GM13977 (cell line): Measurements from ENCODE around the gene TFAP2E.

Experiments used
- DNase-seq: peaks from one replicate; pipeline ENCODE4 v3.0.0; 2012; ENCODE audit warnings: low spot score
- in situ Hi-C: fragments of 300-500 bp; cut with MboI; formaldehyde crosslinking; loops from one replicate; pipeline ENCODE4 v1.12.0; 2022; ENCODE audit warnings: low sequenced_read_pairs, low pct_unique_long_range_greater_than_20kb, mixed read lengths, inconsistent platforms; ENCODE audit not compliant: unreplicated experiment
- TF ChIP-seq, protein P1 (sequence below): IDR thresholded peaks from 2 replicates; pipeline ENCODE4 v1.5.1; 2012; ENCODE audit warnings: mild to moderate bottlenecking, control low read depth; ENCODE audit not compliant: insufficient read depth; ENCODE audit errors: extremely low read depth, missing control alignments

Gene TFAP2E

DNA sequence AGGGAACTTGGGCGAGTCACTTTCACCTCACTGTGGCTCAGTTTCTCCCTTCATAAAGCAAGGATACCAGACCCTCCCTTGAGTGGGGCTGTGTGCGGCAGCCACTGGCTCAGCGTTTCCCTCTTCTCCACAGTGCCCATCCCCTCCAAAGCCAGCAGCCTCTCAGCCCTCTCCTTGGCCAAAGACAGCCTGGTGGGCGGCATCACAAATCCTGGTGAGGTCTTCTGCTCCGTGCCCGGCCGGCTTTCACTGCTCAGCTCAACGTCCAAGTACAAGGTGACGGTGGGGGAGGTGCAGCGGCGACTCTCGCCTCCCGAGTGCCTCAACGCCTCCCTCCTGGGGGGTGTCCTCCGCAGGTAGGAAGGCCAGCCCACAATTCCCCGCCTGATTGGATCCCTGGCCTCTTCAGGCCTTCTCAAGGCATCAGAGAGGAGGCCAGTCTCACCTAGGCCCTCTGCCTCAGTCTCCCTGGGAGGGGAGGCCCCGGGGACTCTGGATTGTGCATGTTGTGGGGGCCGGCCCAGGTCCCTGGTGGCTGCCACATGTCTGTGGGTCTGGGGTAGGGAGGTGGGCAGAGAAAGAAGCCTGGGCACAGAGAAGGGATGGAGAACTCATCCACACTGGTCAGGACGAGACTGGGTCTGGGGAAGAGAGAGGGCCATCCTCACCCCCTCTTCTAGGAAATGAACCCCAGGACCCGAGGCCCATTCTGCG lies 15.2 kb downstream of the TFAP2E start:
- no peak for DNase-seq
- TF ChIP-seq, protein P1, sequence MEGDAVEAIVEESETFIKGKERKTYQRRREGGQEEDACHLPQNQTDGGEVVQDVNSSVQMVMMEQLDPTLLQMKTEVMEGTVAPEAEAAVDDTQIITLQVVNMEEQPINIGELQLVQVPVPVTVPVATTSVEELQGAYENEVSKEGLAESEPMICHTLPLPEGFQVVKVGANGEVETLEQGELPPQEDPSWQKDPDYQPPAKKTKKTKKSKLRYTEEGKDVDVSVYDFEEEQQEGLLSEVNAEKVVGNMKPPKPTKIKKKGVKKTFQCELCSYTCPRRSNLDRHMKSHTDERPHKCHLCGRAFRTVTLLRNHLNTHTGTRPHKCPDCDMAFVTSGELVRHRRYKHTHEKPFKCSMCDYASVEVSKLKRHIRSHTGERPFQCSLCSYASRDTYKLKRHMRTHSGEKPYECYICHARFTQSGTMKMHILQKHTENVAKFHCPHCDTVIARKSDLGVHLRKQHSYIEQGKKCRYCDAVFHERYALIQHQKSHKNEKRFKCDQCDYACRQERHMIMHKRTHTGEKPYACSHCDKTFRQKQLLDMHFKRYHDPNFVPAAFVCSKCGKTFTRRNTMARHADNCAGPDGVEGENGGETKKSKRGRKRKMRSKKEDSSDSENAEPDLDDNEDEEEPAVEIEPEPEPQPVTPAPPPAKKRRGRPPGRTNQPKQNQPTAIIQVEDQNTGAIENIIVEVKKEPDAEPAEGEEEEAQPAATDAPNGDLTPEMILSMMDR, result no peak
- in situ Hi-C loops, result no loop called here

DNA sequence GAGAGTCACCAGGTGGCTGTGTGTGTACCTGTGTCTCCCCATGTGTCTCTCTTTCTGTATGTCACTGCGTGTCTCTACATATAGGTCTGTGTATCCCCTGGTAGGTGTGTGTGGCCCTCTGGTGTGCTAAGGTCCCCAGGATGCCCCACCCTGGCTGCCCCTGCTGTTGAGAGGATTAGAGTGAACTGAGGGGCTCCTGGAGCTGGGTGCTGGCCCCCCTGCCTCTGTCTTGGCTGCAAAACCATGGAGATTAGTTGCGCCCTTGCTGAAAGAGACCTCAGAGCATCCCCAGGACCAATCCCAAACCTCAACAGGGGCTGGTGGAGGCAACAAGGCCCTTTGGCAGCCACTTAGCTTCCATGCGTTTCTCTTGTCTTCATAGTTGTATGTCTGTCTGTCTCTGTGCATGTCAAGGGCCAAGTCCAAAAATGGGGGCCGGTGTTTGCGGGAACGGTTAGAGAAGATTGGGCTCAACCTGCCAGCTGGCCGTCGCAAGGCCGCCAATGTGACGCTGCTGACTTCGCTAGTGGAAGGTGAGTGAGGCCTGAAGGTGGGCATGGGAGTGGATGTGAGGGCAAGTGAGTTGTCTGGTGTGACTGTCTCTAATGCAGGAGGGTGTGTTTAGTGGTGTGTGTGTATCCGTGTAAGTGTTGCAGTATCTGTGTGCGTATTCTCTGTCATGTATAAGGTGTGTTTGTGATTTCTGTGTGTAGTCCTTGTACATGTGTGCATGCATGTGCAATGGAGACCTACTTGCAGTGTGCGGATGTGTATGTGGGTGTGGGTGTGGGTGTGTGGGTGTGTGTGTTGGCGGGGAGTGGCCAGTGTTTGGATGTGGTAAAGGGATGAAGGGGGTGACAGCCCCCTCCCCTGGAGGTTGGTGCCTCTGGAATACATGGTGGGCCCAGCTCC lies 16.7 kb downstream of the TFAP2E start:
- in situ Hi-C loops, result no loop called here
- TF ChIP-seq, protein P1, result no peak
- DNase-seq, result no peak

DNA sequence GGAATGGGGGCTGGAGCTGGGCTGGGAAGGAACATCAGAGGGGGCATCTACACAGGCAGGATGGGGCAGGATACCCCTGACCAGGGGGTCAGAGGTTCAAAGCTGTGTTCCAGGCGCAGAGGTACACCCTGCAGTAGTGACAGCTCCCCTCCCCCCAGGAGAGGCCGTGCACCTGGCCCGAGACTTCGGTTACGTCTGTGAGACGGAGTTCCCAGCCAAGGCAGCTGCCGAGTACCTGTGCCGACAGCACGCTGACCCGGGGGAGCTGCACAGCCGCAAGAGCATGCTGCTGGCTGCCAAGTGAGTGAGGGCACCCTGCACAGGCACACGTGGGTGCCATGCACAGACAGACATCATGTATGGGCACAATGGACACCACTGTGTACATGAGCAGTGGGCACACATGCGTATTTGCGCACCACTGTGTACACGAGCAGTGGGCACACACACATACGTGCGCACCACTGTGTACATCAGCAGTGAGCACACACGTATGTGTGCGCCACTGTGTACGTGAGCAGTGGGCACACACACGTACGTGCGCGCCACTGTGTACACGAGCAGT lies 17.4 kb downstream of the TFAP2E start:
- DNase-seq, result no peak
- TF ChIP-seq, protein P1, result no peak

DNA sequence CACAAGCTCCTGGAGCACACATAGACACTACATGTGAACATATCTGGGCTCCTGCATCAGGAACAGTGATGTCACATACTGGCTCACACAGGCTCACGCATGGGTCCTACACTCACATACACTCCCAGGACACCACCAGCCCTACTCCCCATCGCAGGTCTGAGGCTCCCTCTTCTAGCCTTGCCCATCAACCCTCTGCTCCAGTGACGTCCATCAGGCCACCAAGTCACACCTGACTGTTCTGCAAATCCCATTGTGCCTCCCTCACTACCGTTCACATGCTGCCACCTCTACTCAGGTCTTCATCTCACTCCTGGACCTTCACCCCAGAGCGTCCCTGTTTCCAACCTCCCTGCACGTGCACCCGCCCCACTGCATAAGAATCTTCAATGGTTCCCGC lies 18.1 kb downstream of the TFAP2E start:
- TF ChIP-seq, protein P1, result no peak
- DNase-seq, result no peak
- in situ Hi-C loops, result no loop called here

More for the DNA sequence above, 17.4 kb downstream of the TFAP2E start:
- in situ Hi-C loops, result no loop called here

DNA sequence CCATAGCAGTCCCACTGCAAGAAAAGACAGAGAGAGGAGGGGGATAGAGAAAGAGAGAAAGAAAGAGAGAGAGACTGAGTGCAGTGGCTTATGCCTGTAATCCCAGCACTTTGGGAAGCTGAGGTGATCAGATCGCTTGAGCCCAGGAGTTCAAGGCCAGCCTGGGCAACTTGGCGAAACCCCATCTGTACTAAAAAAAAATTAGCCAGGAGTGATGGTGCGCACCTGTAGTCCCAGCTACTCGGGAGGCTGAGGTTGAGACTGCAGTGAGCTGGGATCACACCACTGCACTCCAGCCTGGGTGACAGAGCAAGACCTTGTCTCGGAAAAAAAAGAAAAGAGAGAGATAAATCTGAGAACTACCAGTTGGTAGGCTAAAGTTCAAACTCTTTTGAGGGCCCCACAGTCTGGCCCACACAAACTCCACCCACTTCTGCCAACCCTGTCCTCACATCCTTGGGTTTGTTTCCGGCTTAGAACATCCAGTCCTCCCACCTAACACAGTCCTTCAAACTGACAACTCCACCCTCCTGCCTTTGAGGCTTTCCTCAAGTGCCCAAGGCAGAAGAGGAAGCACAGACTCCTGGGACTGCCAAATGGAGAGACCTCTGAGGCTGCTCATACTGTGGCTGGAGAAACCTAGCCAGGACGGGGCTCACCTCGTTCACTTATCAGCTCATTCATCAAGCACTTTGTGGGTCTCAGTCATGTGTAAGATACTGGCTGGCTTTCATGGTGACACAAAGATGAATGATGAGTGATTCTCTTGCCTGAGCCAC lies 20.1 kb downstream of the TFAP2E start:
- no peak for DNase-seq
- in situ Hi-C loops, result no loop called here

More for the DNA sequence above, 20.1 kb downstream of the TFAP2E start:
- TF ChIP-seq, protein P1, result no peak
